Common myeloid progenitor, CD34-positive (primary cell): ENCODE measurements around the gene MNX1.

Experiments used
- CTCF ChIA-PET: fragments of 350-600 bp; sonication (Branson Sonifier 250); formaldehyde crosslinking; loops from one replicate; lab custom pipeline; 2021; ENCODE audit warnings: antibody characterized with exemption; lab: Charles Lee
- POLR2A ChIA-PET: fragments of 350-600 bp; sonication (Branson Sonifier 250); formaldehyde crosslinking; loops from one replicate; lab custom pipeline; 2021; ENCODE audit warnings: antibody characterized with exemption; lab: Charles Lee
- DNase-seq, 3 donors: peaks; one replicate each; pipeline versions ENCODE4 v3.0.0 to v3.0.0-alpha.2; 2013
- H3K27ac ChIP-seq, 2 experiments: 1 replicate in 1 of 2; 2 replicates in 1 of 2; pipeline ENCODE4 v1.7.0; 2013; ENCODE audit warnings: inconsistent platforms in 2 of 2, low read length in 2 of 2, mild to moderate bottlenecking in 2 of 2, low read depth in 1 of 2, moderate library complexity in 1 of 2; ENCODE audit not compliant: severe bottlenecking in 2 of 2, insufficient read depth in 1 of 2, poor library complexity in 1 of 2
- H3K27me3 ChIP-seq, 5 experiments: replicated peaks in 2 of 5; 1 replicate in 3 of 5; 2 replicates in 2 of 5; pipeline versions ENCODE4 v1.6.1 to v1.7.0; 2013; ENCODE audit warnings: low read length in 4 of 5, mild to moderate bottlenecking in 2 of 5, moderate library complexity in 2 of 5, inconsistent platforms in 1 of 5; ENCODE audit not compliant: insufficient read depth in 5 of 5, control insufficient read depth in 4 of 5
- H3K36me3 ChIP-seq, 4 experiments: 1 replicate in 2 of 4; 2 replicates in 2 of 4; pipeline versions ENCODE4 v1.6.1 to v1.7.0; 2013; ENCODE audit warnings: low read length in 3 of 4, control low read depth in 1 of 4, mild to moderate bottlenecking in 1 of 4; ENCODE audit not compliant: control insufficient read depth in 4 of 4, insufficient read depth in 4 of 4
- H3K4me1 ChIP-seq, 4 experiments: 1 replicate in 3 of 4; 2 replicates in 1 of 4; pipeline versions ENCODE4 v1.6.1 to v1.7.1; 2013; ENCODE audit warnings: low read length in 3 of 4, mild to moderate bottlenecking in 3 of 4, control low read depth in 1 of 4, inconsistent platforms in 1 of 4, moderate library complexity in 1 of 4; ENCODE audit not compliant: control insufficient read depth in 4 of 4, insufficient read depth in 4 of 4; ENCODE audit errors: control extremely low read depth in 1 of 4
- H3K4me3 ChIP-seq, 7 experiments: 1 replicate in 4 of 7; 2 replicates in 3 of 7; pipeline versions ENCODE4 v1.5.1 to v1.7.0; 2013; ENCODE audit warnings: mild to moderate bottlenecking in 7 of 7, low read length in 6 of 7, moderate library complexity in 6 of 7, inconsistent platforms in 2 of 7, low read depth in 2 of 7, control low read depth in 1 of 7; ENCODE audit not compliant: insufficient read depth in 4 of 7, control insufficient read depth in 1 of 7; ENCODE audit errors: extremely low read depth in 1 of 7
- H3K9me3 ChIP-seq, 5 experiments: 1 replicate in 4 of 5; 2 replicates in 1 of 5; pipeline versions ENCODE4 v1.6.1 to v1.7.1; 2013; ENCODE audit warnings: low read length in 4 of 5, mild to moderate bottlenecking in 2 of 5, inconsistent platforms in 1 of 5, low read depth in 1 of 5, moderate library complexity in 1 of 5; ENCODE audit not compliant: control insufficient read depth in 4 of 5, insufficient read depth in 2 of 5; ENCODE audit errors: control extremely low read depth in 1 of 5
- WGBS: methylation state at CpG from one replicate; pipeline ENCODE4 v1.1.5; 2013; ENCODE audit not compliant: insufficient coverage; 5-methylcytosine and 5-hydroxymethylcytosine counted together

The MNX1 gene

GRCh38 chr7:156966387-156966786, 44.1 kb downstream of the MNX1 start:
- ChIA-PET POLR2A (no interaction called here), CTCF (interaction anchor here (1.2 to 1.3 kb wide), 2 partner anchors 17 to 215 kb away, joined by 3 to 6 read pairs; partner anchors contain the start of gene NOM1)
- no peak overlapping the region for H3K27ac ChIP-seq
- 100% methylated on average over 4 of the region's 8 CpGs for WGBS
- H3K27me3 ChIP-seq: no peaks in the 10 kb centered on the region
- H3K36me3 ChIP-seq: peaks cover 5 to 85% (median 77%) of the 10 kb centered on the region in 4 experiments
- no peak for DNase-seq
- H3K9me3 ChIP-seq: no peaks in the 10 kb centered on the region
- H3K4me3 ChIP-seq: no peak overlapping the region
- H3K4me1 ChIP-seq: no peaks in the 10 kb centered on the region

GRCh38 chr7:156964971-156965370, 45.5 kb downstream of the MNX1 start:
- ChIA-PET CTCF (interaction anchor here (1.1 to 3.4 kb wide), 3 partner anchors 14 to 309 kb away, joined by 3 to 10 read pairs (median 3); partner anchors contain the start of gene NOM1), POLR2A (no interaction called here)
- Histone ChIP-seq H3K36me3 (peaks cover 10 to 90% (median 81%) of the 10 kb centered on the region in 4 experiments), H3K27me3 (no peaks in the 10 kb centered on the region), H3K27ac (no peak overlapping the region), H3K4me3 (no peak overlapping the region), H3K4me1 (no peaks in the 10 kb centered on the region), H3K9me3 (no peaks in the 10 kb centered on the region)
- 100% methylated on average over 5 of the region's 11 CpGs for WGBS
- no peak for DNase-seq

GRCh38 chr7:156963472-156963871, 47.0 kb downstream of the MNX1 start:
- Histone ChIP-seq H3K4me3 (no peak overlapping the region), H3K27ac (no peak overlapping the region), H3K36me3 (peaks cover 13 to 93% (median 84%) of the 10 kb centered on the region in 4 experiments), H3K9me3 (no peaks in the 10 kb centered on the region), H3K4me1 (no peaks in the 10 kb centered on the region), H3K27me3 (no peaks in the 10 kb centered on the region)
- ChIA-PET CTCF (interaction anchor here (1.4 to 3.4 kb wide), 2 partner anchors 8 to 13 kb away, joined by 4 to 10 read pairs; partner anchors contain the start of gene NOM1), POLR2A (no interaction called here)
- WGBS: 94% methylated on average over 12 of the region's 12 CpGs
- no peak for DNase-seq

GRCh38 chr7:156962897-156963296, 47.6 kb downstream of the MNX1 start:
- Histone ChIP-seq H3K4me3 (no peak overlapping the region), H3K27me3 (no peaks in the 10 kb centered on the region), H3K27ac (no peak overlapping the region), H3K36me3 (peaks cover 16 to 94% (median 83%) of the 10 kb centered on the region in 4 experiments), H3K9me3 (no peaks in the 10 kb centered on the region), H3K4me1 (no peaks in the 10 kb centered on the region)
- DNase-seq: no peak
- 98% methylated on average over 9 of the region's 16 CpGs for WGBS
- ChIA-PET POLR2A (no interaction called here), CTCF (interaction anchor here (1.4 to 3.4 kb wide), 2 partner anchors 9 to 12 kb away, joined by 4 to 10 read pairs; partner anchors contain the start of gene NOM1)

GRCh38 chr7:156962145-156962544, 48.3 kb downstream of the MNX1 start:
- no peak overlapping the region for H3K4me3 ChIP-seq
- DNase-seq: no peak
- no peak overlapping the region for H3K27ac ChIP-seq
- H3K4me1 ChIP-seq: no peaks in the 10 kb centered on the region
- H3K36me3 ChIP-seq: peaks cover 16 to 90% (median 82%) of the 10 kb centered on the region in 4 experiments
- 98% methylated on average over 18 of the region's 18 CpGs for WGBS
- no peaks in the 10 kb centered on the region for H3K9me3 ChIP-seq
- no peaks in the 10 kb centered on the region for H3K27me3 ChIP-seq
- CTCF ChIA-PET: interaction anchor here (1.4 to 3.4 kb wide), 2 partner anchors 10 to 11 kb away, joined by 4 to 10 read pairs; partner anchors contain the start of gene NOM1
- POLR2A ChIA-PET: no interaction called here

GRCh38 chr7:156956727-156957126, 53.7 kb downstream of the MNX1 start:
- POLR2A ChIA-PET: interaction anchor here (0.5 kb wide), 1 partner anchor 52 kb away, joined by 4 read pairs; no protein-coding TSS in a partner anchor
- Histone ChIP-seq H3K27ac (no peak overlapping the region), H3K27me3 (no peaks in the 10 kb centered on the region), H3K4me1 (peaks cover 0 to 3% (median 1%) of the 10 kb centered on the region in 4 experiments), H3K4me3 (no peak overlapping the region), H3K9me3 (no peaks in the 10 kb centered on the region), H3K36me3 (peaks cover 30 to 82% (median 71%) of the 10 kb centered on the region in 4 experiments)
- 95% methylated on average over 2 of the region's 2 CpGs for WGBS
- no peak for DNase-seq
- CTCF ChIA-PET: interaction anchor here (0.9 to 1.9 kb wide), 2 partner anchors 13 to 14 kb away, joined by 3 to 6 read pairs; no protein-coding TSS in a partner anchor

- peaks cover 12 to 18% (median 17%) of the 10 kb centered on the region in 4 experiments for H3K4me1 ChIP-seq
- no peaks in the 10 kb centered on the region for H3K9me3 ChIP-seq
- no peaks in the 10 kb centered on the region for H3K27me3 ChIP-seq
- H3K4me3 ChIP-seq: no peak overlapping the region
- no peak for DNase-seq
- WGBS: no CpG with 5 or more reads among the region's 2 CpGs
- H3K27ac ChIP-seq: no peak overlapping the region
- ChIA-PET POLR2A (no interaction called here), CTCF (interaction anchor here (1.0 kb wide), 1 partner anchor 240 kb away, joined by 3 read pairs; no protein-coding TSS in a partner anchor)
- H3K36me3 ChIP-seq: peaks cover 26 to 67% (median 53%) of the 10 kb centered on the region in 4 experiments
These were observed 55.5 kb downstream of the MNX1 start for GRCh38 chr7:156954941-156955340.
